Aorta (tissue), 5 donors: ENCODE results near the gene SLC19A1. TPM values are rescaled to one million over a fixed set of nuclear protein-coding genes. Genes with fewer than 3 reads are reported as not detected.

Experiments used
- ATAC-seq: fragments of 200-7000 bp; cut with Tn5 transposase; one replicate; pipeline ENCODE4 v1.9.1; 2022; ENCODE audit warnings: moderate library complexity; ENCODE audit not compliant: low FRiP score
- DNase-seq, 2 donors: peaks; one replicate each; pipeline ENCODE4 v3.0.0-alpha.2; 2020
- H3K27ac ChIP-seq, 2 donors: one replicate each; pipeline ENCODE4 v1.5.1; 2013; ENCODE audit warnings: low read length in 2 of 2, mild to moderate bottlenecking in 2 of 2, moderate library complexity in 2 of 2, control low read depth in 1 of 2, inconsistent platforms in 1 of 2, low read depth in 1 of 2
- H3K27me3 ChIP-seq, 2 donors: one replicate each; pipeline ENCODE4 v1.6.1; 2013; ENCODE audit warnings: control low read depth in 1 of 2, low read length in 1 of 2, mild to moderate bottlenecking in 1 of 2, moderate library complexity in 1 of 2; ENCODE audit not compliant: insufficient read depth in 2 of 2, control insufficient read depth in 1 of 2
- H3K36me3 ChIP-seq, 2 donors: one replicate each; pipeline ENCODE4 v1.6.1; 2013; ENCODE audit warnings: control low read depth in 1 of 2, low read length in 1 of 2, mild to moderate bottlenecking in 1 of 2; ENCODE audit not compliant: insufficient read depth in 2 of 2, control insufficient read depth in 1 of 2
- H3K4me1 ChIP-seq, 2 donors: one replicate each; pipeline ENCODE4 v1.6.1; 2013; ENCODE audit warnings: low read length in 2 of 2, control low read depth in 1 of 2, mild to moderate bottlenecking in 1 of 2, moderate library complexity in 1 of 2; ENCODE audit not compliant: insufficient read depth in 2 of 2, control insufficient read depth in 1 of 2
- H3K4me3 ChIP-seq, 2 donors: one replicate each; pipeline ENCODE4 v1.5.1; 2013; ENCODE audit warnings: low read length in 2 of 2, control low read depth in 1 of 2, mild to moderate bottlenecking in 1 of 2
- H3K9me3 ChIP-seq: one replicate; pipeline ENCODE4 v1.6.1; 2013; ENCODE audit warnings: mild to moderate bottlenecking, low read length; ENCODE audit not compliant: control insufficient read depth
- WGBS, 2 donors: extraction: QIAGEN DNeasy Blood & Tissue Kit; methylation state at CpG; one replicate each; pipeline ENCODE4 v1.1.7; 2013; 5-methylcytosine and 5-hydroxymethylcytosine counted together
- intact Hi-C, 2 donors: fragments of 100-400 bp; cut with DNase I; formaldehyde crosslinking; loops; one replicate each; pipeline versions ENCODE4 v1.14.2 to v1.15.0; 2022
- polyA plus RNA-seq, 2 donors: library from polyadenylated mRNA; stranded (reverse); fragments of 200-250 nt; gene quantifications; one replicate each; pipeline ENCODE4 v1.2.3, GENCODE V29; 2013
- total RNA-seq, 2 donors: library from RNA; stranded (reverse); fragmentation: NEBNext Ultra II Directional; extraction: Animal tissue kit (Norgen Biotek cat#: 25700); gene quantifications; one replicate each; pipeline ENCODE4 v1.2.1, GENCODE V29; 2021
- donor health status: healthy with polysubstance abuse.
- donor health status: Bipolar disorder and iron deficiency.
- donor health status: DM: no; HTN: no; CAD: no.
- donor health status: DM: no; HTN: no; CAD: no.
- donor health status: DM: yes; HTN: yes; CAD: no.

SLC19A1 gene
- total and polyA plus RNA-seq, 4 donors = 4.5 to 32.5 (median 7.3) TPM

DNA sequence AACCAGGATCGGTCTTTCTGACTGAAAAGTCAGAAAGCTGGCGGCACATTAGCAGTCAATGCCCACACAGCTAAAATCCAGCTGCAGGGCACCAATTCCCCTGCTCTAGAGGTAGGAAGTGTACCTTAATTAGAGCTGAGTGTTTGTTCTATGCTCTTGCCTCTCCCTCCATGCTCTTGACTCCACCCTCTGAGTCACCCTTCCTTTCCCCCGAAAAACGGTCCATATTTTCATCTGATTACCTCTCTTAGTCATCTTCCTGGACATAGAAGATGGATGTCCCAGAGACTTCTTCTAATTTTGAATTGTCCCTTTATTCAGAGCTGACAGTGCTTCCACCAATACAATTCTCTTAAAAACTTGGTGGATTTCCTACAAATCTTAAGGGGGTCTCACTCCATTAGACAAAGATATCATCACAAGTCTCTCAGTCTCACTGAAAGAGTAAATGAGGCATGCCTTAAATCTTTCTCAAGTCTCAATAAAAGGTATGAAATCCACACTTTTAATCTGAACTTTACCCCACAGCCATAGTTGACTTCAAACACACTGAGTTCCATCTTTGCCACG, 44.1 kb upstream of the SLC19A1 start:
- Histone ChIP-seq H3K36me3 (no peaks in the 10 kb centered on the region), H3K27ac (no peak overlapping the region), H3K27me3 (no peaks in the 10 kb centered on the region), H3K4me3 (peak overlapping the region in 1 of 2 donors; percentile 11), H3K4me1 (no peaks in the 10 kb centered on the region), H3K9me3 (peaks cover 16% of the 10 kb centered on the region)
- DNase-seq (no peak), ATAC-seq (no peak)
- whole genome bisulfite sequencing, 2 donors = 74 to 85% methylated on average over 5 of the region's 5 CpGs
- intact Hi-C loops = no loop called here

DNA sequence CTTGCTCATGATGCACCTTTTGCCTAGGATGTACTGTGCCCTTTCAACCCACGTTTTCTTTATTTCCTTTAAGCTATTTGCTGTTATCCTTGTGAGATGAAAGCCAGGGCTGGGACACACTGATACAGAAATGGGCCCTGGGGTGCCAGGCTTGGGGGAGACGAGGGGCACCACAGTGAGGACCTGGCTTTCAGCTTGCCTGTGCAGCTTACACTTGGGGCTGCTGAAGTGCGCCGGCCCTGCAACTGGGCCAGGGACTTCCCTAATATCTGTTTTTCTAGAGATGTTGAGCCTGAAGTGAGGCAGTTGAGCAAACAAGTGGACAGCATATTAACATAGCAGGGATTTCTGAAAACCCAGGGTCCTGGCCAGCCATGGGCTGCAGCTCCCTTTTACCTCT, 42.5 kb upstream of the SLC19A1 start:
- WGBS, 2 donors = 75 to 77% methylated on average over 4 of the region's 4 CpGs

DNA sequence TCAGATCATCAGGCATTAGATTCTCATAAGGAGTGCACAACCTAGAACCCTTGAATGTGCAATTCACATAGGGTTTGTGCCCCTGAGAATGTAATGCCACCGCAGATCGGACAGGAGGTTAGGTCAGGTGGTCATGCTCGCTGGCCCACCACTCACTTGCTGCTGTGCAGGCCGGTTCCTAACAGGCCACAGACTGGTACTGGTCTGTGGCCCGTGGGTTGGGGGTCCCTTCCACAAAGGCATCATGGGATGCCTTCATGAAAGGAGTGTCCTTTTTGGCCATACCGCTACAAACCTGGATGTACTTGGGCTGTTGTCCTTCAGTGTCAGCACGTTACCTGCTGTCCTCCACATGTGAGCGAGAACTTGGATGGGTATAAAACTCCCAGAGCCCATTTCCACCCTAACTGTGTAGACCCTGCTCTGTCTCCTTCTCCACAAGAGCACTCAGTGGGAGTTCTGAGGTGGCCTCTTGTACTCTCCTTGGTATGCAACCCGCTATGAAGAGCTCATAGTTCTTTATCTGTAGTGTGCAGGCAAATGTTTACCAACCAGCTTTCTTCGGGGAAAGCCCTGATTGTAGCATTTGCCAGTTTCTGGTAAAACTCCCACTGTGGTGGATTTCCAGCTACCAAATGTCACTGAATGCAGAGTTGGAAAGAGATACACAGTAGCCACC, 41.7 kb upstream of the SLC19A1 start:
- Histone ChIP-seq H3K36me3 (no peaks in the 10 kb centered on the region), H3K4me1 (no peaks in the 10 kb centered on the region), H3K4me3 (no peak overlapping the region), H3K27ac (no peak overlapping the region), H3K9me3 (peaks cover 16% of the 10 kb centered on the region), H3K27me3 (no peaks in the 10 kb centered on the region)
- WGBS, 2 donors = 78 to 83% methylated on average over 10 of the region's 10 CpGs
- intact Hi-C loops = no loop called here
- no peak for ATAC-seq
- peak in 1 of 2 donors; percentile 41 for DNase-seq

More for the DNA sequence above, 42.5 kb upstream of the SLC19A1 start:
- ATAC-seq (no peak), DNase-seq (peak in 1 of 2 donors; percentile 19)
- Histone ChIP-seq H3K4me3 (no peak overlapping the region), H3K36me3 (no peaks in the 10 kb centered on the region), H3K9me3 (peaks cover 16% of the 10 kb centered on the region), H3K27ac (no peak overlapping the region), H3K4me1 (no peaks in the 10 kb centered on the region), H3K27me3 (no peaks in the 10 kb centered on the region)
- intact Hi-C loops = no loop called here

DNA sequence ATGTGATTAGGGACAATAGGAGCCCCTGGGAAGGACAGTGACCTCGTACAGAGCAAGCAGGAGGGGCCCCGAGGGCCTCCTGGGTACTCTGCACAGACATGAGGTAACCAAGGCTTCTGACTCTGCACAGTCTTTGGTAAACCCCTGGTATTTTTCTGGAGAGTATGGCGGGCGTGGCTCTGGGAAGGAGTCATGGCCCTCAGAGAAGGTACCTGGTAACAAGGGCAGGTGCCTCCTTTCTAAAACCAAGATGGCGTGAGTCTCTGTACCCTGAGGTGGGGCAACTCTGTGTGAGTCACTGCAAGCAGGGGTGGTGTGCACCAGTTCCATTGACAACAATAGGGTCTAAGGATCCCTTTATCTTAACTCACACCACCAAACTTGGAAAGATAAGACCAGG, 39.9 kb upstream of the SLC19A1 start:
- no peaks in the 10 kb centered on the region for H3K27me3 ChIP-seq
- 87 to 90% methylated on average over 5 of the region's 5 CpGs for WGBS, 2 donors
- no peaks in the 10 kb centered on the region for H3K36me3 ChIP-seq
- intact Hi-C loops = no loop called here
- peaks cover 14% of the 10 kb centered on the region for H3K9me3 ChIP-seq
- H3K4me3 ChIP-seq = no peak overlapping the region
- H3K27ac ChIP-seq = no peak overlapping the region
- H3K4me1 ChIP-seq = no peaks in the 10 kb centered on the region
- DNase-seq (no peak), ATAC-seq (no peak)

DNA sequence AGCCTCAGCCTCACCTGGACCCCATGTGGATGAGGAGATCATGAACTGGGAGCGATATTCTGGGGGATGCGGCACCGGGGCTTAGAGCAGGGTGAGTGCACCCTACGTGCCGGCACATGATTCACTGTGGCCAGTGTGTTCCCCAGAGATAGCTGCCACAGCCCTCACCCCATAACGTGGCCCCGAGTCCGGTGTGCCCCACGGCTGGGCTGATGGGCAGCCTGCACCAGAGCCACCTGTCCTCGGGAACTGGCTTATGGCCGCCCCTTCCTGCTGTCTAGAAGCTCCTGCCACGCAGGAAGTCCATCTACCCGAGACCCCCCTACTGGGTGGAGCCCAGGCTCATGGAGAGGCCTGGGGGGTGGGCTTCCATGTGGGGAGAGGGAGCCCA, 39.1 kb upstream of the SLC19A1 start:
- no peak for ATAC-seq
- no peaks in the 10 kb centered on the region for H3K27me3 ChIP-seq

DNA sequence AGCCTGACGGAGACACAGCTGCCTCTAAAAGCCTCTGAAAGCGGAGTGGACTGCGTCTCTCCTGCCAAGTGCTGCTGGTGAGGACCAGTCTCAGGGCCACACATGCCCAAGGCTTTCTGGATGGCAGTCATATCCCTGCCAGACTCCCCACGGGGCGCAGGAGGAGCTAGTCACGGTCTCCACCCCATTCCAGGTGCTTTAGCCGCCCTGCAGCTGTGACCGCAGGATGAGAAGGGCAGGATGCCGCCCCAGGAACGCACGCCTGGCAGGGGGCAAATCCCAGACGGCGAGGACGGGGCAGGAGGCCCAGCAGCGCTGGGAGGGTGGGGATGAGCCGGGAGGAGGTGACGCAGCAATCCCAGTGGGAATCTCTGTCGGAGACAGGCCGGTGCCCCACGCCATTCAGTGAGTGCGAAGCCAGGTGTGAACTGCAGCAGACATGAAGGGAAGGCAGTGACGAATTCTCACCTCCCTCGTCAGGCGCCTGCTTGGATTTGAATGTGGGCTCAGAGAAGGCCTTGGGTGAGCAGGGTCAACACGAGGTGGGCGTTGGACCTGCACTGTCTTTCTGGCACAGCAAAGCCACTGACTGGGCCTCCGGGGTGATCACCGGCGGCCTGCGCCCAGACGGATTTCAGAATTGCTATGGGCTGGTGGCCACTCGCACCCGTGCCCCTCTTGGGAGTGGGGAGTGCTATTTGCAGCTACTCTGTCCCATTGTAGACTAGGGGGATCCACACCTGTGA, 38.5 kb upstream of the SLC19A1 start:
- H3K4me1 ChIP-seq = no peaks in the 10 kb centered on the region
- intact Hi-C loops = no loop called here
- peaks cover 9% of the 10 kb centered on the region for H3K9me3 ChIP-seq
- WGBS, 2 donors = 61 to 67% methylated on average over 33 of the region's 33 CpGs
- no peaks in the 10 kb centered on the region for H3K27me3 ChIP-seq
- no peak overlapping the region for H3K27ac ChIP-seq
- ATAC-seq = no peak
- no peaks in the 10 kb centered on the region for H3K36me3 ChIP-seq
- no peak overlapping the region for H3K4me3 ChIP-seq
- DNase-seq = peak in 1 of 2 donors; percentile 64

More for the DNA sequence above, 39.1 kb upstream of the SLC19A1 start:
- 84 to 87% methylated on average over 13 of the region's 13 CpGs for WGBS, 2 donors
- Histone ChIP-seq H3K9me3 (peaks cover 14% of the 10 kb centered on the region), H3K4me3 (no peak overlapping the region), H3K36me3 (no peaks in the 10 kb centered on the region), H3K4me1 (no peaks in the 10 kb centered on the region), H3K27ac (no peak overlapping the region)
- no peak for DNase-seq
- intact Hi-C loops = no loop called here

DNA sequence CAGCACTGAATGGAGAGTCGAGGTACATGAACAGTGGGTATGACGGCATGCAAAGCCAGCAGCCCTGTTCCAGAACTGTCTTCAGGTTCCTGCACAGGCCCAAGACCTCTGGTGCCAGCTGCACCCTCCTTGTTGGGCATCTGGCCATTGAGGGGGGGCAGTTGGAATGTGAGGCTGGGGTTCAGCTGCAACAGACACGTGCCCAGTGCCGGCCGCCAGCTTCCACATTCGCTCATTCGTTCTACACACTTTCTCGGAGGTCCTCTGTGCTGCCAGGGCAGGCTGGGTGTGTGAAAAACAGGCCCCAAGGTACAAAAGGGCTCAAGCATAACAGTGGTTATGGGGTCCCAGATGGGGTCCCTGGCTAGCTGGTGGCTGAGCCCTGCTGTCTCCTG, 37.9 kb upstream of the SLC19A1 start:
- DNase-seq (peak in 1 of 2 donors; percentile 35), ATAC-seq (no peak)
- no peaks in the 10 kb centered on the region for H3K27me3 ChIP-seq
- no peak overlapping the region for H3K27ac ChIP-seq
- H3K4me3 ChIP-seq = no peak overlapping the region
- H3K36me3 ChIP-seq = no peaks in the 10 kb centered on the region
- intact Hi-C loops = no loop called here
- H3K9me3 ChIP-seq = peaks cover 8% of the 10 kb centered on the region
- no peaks in the 10 kb centered on the region for H3K4me1 ChIP-seq
- 72 to 84% methylated on average over 8 of the region's 8 CpGs for WGBS, 2 donors

DNA sequence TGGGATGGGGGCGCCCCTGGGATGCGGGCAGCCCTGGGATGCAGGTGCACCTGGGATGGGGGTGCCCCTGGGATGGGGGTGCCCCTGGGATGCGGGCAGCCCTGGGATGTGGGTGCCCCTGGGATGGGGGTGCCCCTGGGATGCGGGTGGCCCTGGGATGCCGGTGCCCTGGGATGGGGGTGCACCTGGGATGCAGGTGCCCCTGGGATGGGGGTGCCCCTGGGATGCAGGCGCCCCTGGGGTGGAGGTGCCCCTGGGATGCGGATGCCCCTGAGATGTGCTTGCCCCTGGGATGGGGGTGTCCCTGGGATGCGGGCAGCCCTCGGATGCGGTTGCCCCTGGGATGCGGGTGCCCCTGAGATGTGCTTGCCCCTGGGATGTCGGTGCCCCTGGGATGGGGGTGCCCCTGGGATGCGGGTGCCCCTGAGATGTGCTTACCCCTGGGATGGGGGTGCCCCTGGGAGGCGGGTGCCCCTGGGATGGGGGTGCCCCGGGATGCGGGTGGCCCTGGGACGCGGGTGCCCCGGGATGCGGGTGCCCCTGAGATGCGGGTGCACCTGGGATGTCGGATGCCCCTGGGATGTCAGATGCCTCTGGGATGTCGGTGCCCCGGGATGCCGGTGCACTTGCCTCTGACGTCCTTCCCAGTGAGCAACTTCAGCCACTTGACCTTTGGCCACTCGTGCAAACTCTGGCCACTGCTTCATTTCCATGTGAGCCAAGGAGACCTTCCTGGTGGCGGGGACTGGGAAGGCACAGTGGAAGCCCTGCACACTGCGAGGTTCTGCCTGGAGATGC, 37.3 kb upstream of the SLC19A1 start:
- intact Hi-C loops = no loop called here
- Histone ChIP-seq H3K27ac (no peak overlapping the region), H3K9me3 (peaks cover 4% of the 10 kb centered on the region), H3K27me3 (no peaks in the 10 kb centered on the region), H3K4me3 (no peak overlapping the region), H3K4me1 (no peaks in the 10 kb centered on the region), H3K36me3 (no peaks in the 10 kb centered on the region)
- ATAC-seq (no peak), DNase-seq (peak in 1 of 2 donors; percentile 55)
- WGBS, 2 donors = 91 to 93% methylated on average over 29 of the region's 29 CpGs
